Measurements from ENCODE around the gene UBE2D2.

The UBE2D2 gene

DNA sequence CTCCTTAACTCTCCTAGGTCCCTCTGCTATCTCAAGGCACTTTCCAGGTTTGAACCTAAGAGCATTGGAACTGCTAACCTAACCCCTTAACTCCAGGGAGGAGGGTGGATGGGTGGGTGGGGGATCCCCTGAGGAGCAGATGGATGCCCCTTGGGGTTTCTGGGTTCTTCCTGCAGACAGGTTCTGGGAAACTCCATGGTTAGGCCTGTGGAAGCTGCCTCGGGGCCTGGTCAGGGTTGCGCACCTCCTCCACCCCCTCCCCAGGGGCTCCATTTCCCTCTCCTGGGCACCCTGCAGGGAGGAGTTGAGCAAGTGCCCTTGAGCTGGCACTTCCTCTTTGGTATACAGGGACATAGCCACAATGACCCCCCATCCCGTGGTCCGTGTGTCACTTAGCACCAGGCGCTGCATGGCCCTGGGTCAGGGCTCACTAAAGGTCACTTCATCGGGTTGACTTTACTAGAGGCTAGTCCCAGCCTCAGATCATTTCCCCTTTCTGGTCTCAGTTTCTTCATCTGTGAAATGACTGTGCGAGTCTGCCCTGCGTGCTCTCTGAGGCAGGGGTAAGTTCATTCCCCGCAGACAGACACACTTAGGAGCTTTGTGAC lies 103.1 kb downstream of the UBE2D2 start:
- Histone ChIP-seq H3K9ac (ENCODE audit: low read depth, low read length) (no peak overlapping the region), H3K27me3 (ENCODE audit: control insufficient read depth, insufficient read depth, low read length) (no peaks in the 10 kb centered on the region), H3K4me3 (ENCODE audit: low read depth, low read length) (no peak overlapping the region), H3K4me1 (ENCODE audit: control insufficient read depth, insufficient read depth, low read length) (peaks cover 23% of the 10 kb centered on the region), H3K36me3 (ENCODE audit: control insufficient read depth, insufficient read depth, low read length) (peaks cover 2% of the 10 kb centered on the region), H3K9me3 (ENCODE audit: control insufficient read depth, insufficient read depth, low read length) (no peaks in the 10 kb centered on the region)

DNA sequence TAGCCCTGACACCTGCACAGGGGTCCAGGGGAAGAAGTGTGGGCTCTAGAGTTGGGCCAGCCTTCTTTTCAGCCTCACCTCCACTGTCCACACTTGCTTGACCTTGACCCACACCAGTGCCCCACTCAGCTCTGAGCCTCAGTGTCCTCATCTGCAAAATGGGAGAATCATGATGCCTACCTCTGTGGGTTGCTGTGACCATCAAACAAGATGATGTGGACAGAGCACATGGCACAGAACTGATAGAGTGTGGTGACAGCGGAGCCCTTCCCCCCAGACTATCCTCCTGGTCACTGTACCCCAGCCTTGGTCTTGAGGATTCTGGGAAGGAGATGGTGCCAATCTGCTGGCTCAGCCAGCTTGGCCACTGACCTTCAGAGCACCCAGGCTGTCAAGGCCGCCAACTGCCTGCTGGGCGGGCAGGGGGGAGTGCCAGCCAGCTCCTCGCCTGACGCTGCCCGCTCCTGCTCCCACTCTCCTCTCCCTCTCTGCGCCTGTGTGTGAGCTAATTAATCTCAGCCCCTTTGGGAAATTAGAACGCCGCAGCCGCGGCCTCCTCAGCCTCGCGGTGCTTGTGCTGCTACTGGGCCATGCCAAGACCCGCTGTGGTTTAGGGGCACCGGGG lies 103.7 kb downstream of the UBE2D2 start:
- H3K4me1 ChIP-seq (ENCODE audit: control insufficient read depth, insufficient read depth, low read length): peaks cover 25% of the 10 kb centered on the region

DNA sequence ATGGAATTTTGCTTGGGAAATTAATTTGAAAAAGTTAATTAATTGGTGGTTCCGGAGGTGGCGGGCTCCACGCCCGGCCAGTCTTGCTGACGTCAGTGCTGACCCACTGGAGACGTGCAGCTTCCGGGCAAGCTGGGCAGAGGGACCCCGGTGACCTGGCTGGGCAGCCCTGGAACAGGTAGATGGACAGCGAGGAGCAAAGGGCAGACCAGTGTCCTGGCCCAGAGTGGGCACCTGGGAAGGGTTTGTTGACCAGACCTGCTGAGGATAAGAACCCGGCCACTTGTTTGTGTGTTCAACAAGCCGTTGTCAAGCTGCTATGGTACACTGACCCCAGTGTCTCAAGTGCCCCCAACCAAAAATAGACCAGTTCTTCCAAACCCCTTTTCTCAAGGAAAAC lies 104.5 kb downstream of the UBE2D2 start:
- Histone ChIP-seq H3K27me3 (ENCODE audit: control insufficient read depth, insufficient read depth, low read length) (no peaks in the 10 kb centered on the region), H3K4me3 (ENCODE audit: low read depth, low read length) (no peak overlapping the region), H3K36me3 (ENCODE audit: control insufficient read depth, insufficient read depth, low read length) (peaks cover 5% of the 10 kb centered on the region), H3K9me3 (ENCODE audit: control insufficient read depth, insufficient read depth, low read length) (no peaks in the 10 kb centered on the region), H3K9ac (ENCODE audit: low read depth, low read length) (no peak overlapping the region), H3K4me1 (ENCODE audit: control insufficient read depth, insufficient read depth, low read length) (peaks cover 22% of the 10 kb centered on the region)

More for the DNA sequence above, 103.7 kb downstream of the UBE2D2 start:
- no peak overlapping the region for H3K9ac ChIP-seq (ENCODE audit: low read depth, low read length)
- no peaks in the 10 kb centered on the region for H3K27me3 ChIP-seq (ENCODE audit: control insufficient read depth, insufficient read depth, low read length)
- no peak overlapping the region for H3K4me3 ChIP-seq (ENCODE audit: low read depth, low read length)
- no peaks in the 10 kb centered on the region for H3K9me3 ChIP-seq (ENCODE audit: control insufficient read depth, insufficient read depth, low read length)
- peaks cover 2% of the 10 kb centered on the region for H3K36me3 ChIP-seq (ENCODE audit: control insufficient read depth, insufficient read depth, low read length)

DNA sequence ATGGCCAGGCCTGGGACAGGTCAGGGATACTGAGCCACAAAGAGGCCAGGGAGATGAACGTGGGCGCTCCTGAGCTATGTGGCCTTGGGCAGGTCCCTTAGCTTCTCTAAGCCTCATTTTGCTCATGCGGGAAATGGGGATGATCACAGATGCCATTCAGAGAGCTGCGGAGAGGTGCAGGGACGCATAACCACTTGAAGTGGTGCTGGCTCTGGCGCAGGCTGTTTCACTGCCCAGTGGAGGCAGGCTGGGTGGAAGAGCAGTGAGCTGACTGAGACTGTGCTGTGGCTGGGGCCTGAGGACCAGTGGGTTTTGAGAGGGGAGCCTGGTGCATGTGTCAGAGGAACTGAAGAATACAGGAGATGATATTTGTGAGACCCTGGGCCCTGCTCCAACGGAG lies 105.4 kb downstream of the UBE2D2 start:
- H3K36me3 ChIP-seq (ENCODE audit: control insufficient read depth, insufficient read depth, low read length): peaks cover 5% of the 10 kb centered on the region

GRCh38 chr5:139667001-139667729 lies 106.0 kb downstream of the UBE2D2 start:
- Histone ChIP-seq H3K36me3 (ENCODE audit: control insufficient read depth, insufficient read depth, low read length) (peaks cover 5% of the 10 kb centered on the region), H3K4me1 (ENCODE audit: control insufficient read depth, insufficient read depth, low read length) (peaks cover 22% of the 10 kb centered on the region), H3K9me3 (ENCODE audit: control insufficient read depth, insufficient read depth, low read length) (no peaks in the 10 kb centered on the region), H3K27me3 (ENCODE audit: control insufficient read depth, insufficient read depth, low read length) (no peaks in the 10 kb centered on the region), H3K9ac (ENCODE audit: low read depth, low read length) (no peak overlapping the region), H3K4me3 (ENCODE audit: low read depth, low read length) (no peak overlapping the region)

More for the DNA sequence above, 105.4 kb downstream of the UBE2D2 start:
- Histone ChIP-seq H3K27me3 (ENCODE audit: control insufficient read depth, insufficient read depth, low read length) (no peaks in the 10 kb centered on the region), H3K9ac (ENCODE audit: low read depth, low read length) (no peak overlapping the region), H3K4me1 (ENCODE audit: control insufficient read depth, insufficient read depth, low read length) (peaks cover 22% of the 10 kb centered on the region), H3K4me3 (ENCODE audit: low read depth, low read length) (no peak overlapping the region), H3K9me3 (ENCODE audit: control insufficient read depth, insufficient read depth, low read length) (no peaks in the 10 kb centered on the region)

DNA sequence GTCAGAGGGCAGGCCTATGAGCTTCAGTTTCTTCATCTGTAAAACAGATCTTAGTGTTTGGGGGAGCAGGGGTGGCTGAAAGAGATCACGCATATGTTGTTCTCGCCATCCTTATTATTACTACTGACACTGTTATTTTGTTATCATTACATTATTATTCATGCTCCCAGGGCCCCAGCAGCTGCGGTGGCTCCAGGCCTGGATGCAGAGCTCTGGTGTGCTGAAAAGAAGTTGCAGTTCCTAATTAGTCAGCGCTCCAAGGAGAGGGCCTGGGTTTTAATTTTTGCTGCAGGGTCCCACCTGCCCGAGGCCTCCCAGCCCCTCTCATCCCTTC lies 106.6 kb downstream of the UBE2D2 start:
- Histone ChIP-seq H3K36me3 (ENCODE audit: control insufficient read depth, insufficient read depth, low read length) (peaks cover 5% of the 10 kb centered on the region), H3K9me3 (ENCODE audit: control insufficient read depth, insufficient read depth, low read length) (no peaks in the 10 kb centered on the region), H3K4me1 (ENCODE audit: control insufficient read depth, insufficient read depth, low read length) (peaks cover 22% of the 10 kb centered on the region), H3K27me3 (ENCODE audit: control insufficient read depth, insufficient read depth, low read length) (no peaks in the 10 kb centered on the region), H3K9ac (ENCODE audit: low read depth, low read length) (no peak overlapping the region), H3K4me3 (ENCODE audit: low read depth, low read length) (no peak overlapping the region)

GRCh38 chr5:139668064-139668880 lies 107.1 kb downstream of the UBE2D2 start:
- no peak overlapping the region for H3K4me3 ChIP-seq (ENCODE audit: low read depth, low read length)
- H3K36me3 ChIP-seq (ENCODE audit: control insufficient read depth, insufficient read depth, low read length): peaks cover 5% of the 10 kb centered on the region

GRCh38 chr5:139668924-139669661 lies 108.0 kb downstream of the UBE2D2 start:
- peaks cover 12% of the 10 kb centered on the region for H3K4me1 ChIP-seq (ENCODE audit: control insufficient read depth, insufficient read depth, low read length)
- H3K4me3 ChIP-seq (ENCODE audit: low read depth, low read length): no peak overlapping the region
- peaks cover 5% of the 10 kb centered on the region for H3K36me3 ChIP-seq (ENCODE audit: control insufficient read depth, insufficient read depth, low read length)

More at GRCh38 chr5:139668064-139668880, 107.1 kb downstream of the UBE2D2 start:
- H3K9ac ChIP-seq (ENCODE audit: low read depth, low read length): no peak overlapping the region
- H3K27me3 ChIP-seq (ENCODE audit: control insufficient read depth, insufficient read depth, low read length): no peaks in the 10 kb centered on the region
- H3K9me3 ChIP-seq (ENCODE audit: control insufficient read depth, insufficient read depth, low read length): no peaks in the 10 kb centered on the region
- peaks cover 20% of the 10 kb centered on the region for H3K4me1 ChIP-seq (ENCODE audit: control insufficient read depth, insufficient read depth, low read length)

DNA sequence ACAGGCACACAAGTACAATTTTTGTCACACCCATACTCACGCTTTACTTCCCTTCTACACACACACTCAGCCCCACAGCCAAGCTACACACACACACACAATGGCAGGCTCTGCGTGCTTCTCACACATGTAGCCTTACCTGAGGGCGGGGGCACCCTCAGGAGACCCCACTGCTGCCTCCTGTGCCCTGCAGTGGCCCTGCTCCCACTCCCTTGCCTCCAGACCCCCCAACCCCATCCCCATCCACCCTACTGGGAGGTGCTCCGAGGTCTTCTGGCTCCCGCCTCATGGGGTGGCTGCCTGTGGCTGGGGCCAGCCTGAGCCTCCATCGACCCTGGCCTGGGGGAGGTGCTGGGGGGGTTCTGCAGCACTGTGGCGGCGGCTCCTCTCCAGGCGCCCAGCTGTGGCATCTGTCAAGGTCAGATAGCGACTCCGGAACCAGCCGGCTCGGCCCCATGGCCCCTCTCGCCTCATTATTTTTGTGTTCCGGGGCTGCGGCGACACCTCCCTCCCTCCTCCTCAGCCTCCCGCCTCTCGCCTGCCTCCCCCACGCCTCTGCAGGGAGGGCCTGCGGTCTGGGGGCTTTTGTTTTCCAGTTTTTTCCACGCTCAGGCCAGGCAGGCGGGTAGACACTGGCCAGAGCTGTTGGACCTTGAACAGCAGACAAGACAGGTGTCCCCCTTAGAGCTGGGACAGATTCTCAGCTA lies 108.7 kb downstream of the UBE2D2 start:
- no peaks in the 10 kb centered on the region for H3K9me3 ChIP-seq (ENCODE audit: control insufficient read depth, insufficient read depth, low read length)
- H3K4me1 ChIP-seq (ENCODE audit: control insufficient read depth, insufficient read depth, low read length): peaks cover 9% of the 10 kb centered on the region
- no peaks in the 10 kb centered on the region for H3K27me3 ChIP-seq (ENCODE audit: control insufficient read depth, insufficient read depth, low read length)
- H3K4me3 ChIP-seq (ENCODE audit: low read depth, low read length): no peak overlapping the region
- peak overlapping the region; percentile 20 for H3K9ac ChIP-seq (ENCODE audit: low read depth, low read length)
- peaks cover 5% of the 10 kb centered on the region for H3K36me3 ChIP-seq (ENCODE audit: control insufficient read depth, insufficient read depth, low read length)

More at GRCh38 chr5:139668924-139669661, 108.0 kb downstream of the UBE2D2 start:
- no peaks in the 10 kb centered on the region for H3K9me3 ChIP-seq (ENCODE audit: control insufficient read depth, insufficient read depth, low read length)
- no peak overlapping the region for H3K9ac ChIP-seq (ENCODE audit: low read depth, low read length)
- no peaks in the 10 kb centered on the region for H3K27me3 ChIP-seq (ENCODE audit: control insufficient read depth, insufficient read depth, low read length)

DNA sequence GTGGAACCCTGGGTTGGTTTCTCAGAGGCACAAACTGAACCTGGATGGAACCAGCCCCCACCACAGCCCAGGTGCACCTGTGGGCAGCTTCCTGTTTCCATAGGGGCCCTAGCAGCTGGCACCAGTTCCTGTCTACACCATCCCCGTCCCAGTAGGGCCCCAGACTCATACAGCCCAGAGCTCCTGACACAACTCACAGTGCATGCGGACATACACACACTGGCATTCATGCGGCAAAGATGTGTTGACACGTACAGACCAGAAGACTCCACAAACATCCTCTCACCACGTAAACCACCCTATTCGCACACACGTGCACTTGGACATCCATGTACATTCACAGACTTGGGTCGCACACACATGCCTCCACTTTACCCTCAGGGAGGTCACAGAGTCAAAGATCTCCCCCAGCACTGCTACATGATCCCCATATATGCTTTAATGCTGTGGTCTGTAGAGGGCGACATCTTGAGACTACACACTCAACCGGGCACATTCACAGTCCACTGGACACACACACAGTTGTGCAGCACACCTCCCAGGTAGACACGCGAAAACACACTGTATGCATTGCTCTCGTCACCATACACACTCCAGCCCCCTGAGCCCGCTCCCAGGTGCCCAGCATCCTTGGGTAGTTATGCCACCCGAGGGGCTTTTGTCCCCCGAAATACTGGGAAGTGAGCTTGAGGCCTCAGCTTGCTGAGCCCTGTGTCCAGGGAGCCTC lies 109.4 kb downstream of the UBE2D2 start:
- Histone ChIP-seq H3K4me3 (ENCODE audit: low read depth, low read length) (no peak overlapping the region), H3K27me3 (ENCODE audit: control insufficient read depth, insufficient read depth, low read length) (no peaks in the 10 kb centered on the region), H3K9me3 (ENCODE audit: control insufficient read depth, insufficient read depth, low read length) (no peaks in the 10 kb centered on the region), H3K9ac (ENCODE audit: low read depth, low read length) (peak overlapping the region; percentile 20), H3K4me1 (ENCODE audit: control insufficient read depth, insufficient read depth, low read length) (peaks cover 9% of the 10 kb centered on the region), H3K36me3 (ENCODE audit: control insufficient read depth, insufficient read depth, low read length) (peaks cover 5% of the 10 kb centered on the region)
